ENCODE results near the gene ELF1. TPM values are rescaled to one million over a fixed set of nuclear protein-coding genes. Genes with fewer than 3 reads are reported as not detected.

ELF1 gene
- total and polyA plus RNA-seq, 2 of the 8 experiments (the other 6 are each of a cell fraction or from before 2014, with no cell fraction given): 5.6 to 18.2 TPM

DNA sequence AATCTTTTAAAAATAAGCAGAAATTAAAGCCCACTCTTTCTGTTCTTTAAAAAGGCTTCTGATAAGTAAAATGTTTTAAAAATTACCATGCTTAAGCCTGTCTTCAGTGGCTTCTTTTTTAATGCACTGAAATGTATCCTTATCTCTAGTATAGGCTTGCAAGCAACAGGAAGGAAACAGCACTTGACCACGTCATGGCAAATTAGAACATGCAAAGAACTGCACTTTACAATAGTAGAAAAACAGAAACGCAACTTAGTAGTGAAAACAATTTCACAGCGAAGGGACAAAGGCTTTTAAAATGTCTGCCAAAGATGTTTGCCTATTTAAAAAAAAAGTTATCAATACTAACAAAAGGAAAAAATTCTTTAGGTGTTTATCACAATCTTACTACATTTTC, 36.3 kb downstream of the ELF1 start:
- no peaks in the 10 kb centered on the region for H3K4me1 ChIP-seq (replicated peaks in 1 of 4; ENCODE audit: control insufficient read depth in 3 of 4, insufficient read depth in 4 of 4, low read length in 3 of 4)
- H2BK12ac ChIP-seq (ENCODE audit: low read depth, low read length): no peak overlapping the region
- no peak overlapping the region for H4K8ac ChIP-seq (ENCODE audit: extremely low read depth, insufficient read depth, low read length)
- H3K14ac ChIP-seq (ENCODE audit: insufficient read length): no peak overlapping the region
- WGBS, 2 experiments (ENCODE audit: extremely low coverage in 1 of 2, insufficient coverage in 1 of 2, insufficient read length in 1 of 2, insufficient replicate concordance in 2 of 2, low coverage in 1 of 2, low lambda C conversion rate in 2 of 2, missing lambda C conversion rate in 1 of 2): 67% methylated on average over 3 of the region's 3 CpGs; no CpG with 5 or more reads in 1 of the 2 experiments
- H4K5ac ChIP-seq (ENCODE audit: insufficient read length, low read depth, low read length): no peak overlapping the region
- ChIA-PET CTCF (ENCODE audit: partially characterized antibody) (interaction anchor here (0.6 to 1.0 kb wide), 2 partner anchors 74 to 198 kb away, joined by 3 read pairs; no protein-coding TSS in a partner anchor), POLR2A (ENCODE audit: partially characterized antibody) (no interaction called here)
- H2AFZ ChIP-seq (ENCODE audit: low read length): no peak overlapping the region
- no peak overlapping the region for H2BK15ac ChIP-seq (ENCODE audit: low read length)
- no peaks in the 10 kb centered on the region for H3K79me2 ChIP-seq (ENCODE audit: control insufficient read depth in 1 of 2, insufficient read depth in 2 of 2, low read length in 2 of 2)
- H2AK5ac ChIP-seq (ENCODE audit: low read depth, low read length): no peak overlapping the region
- FAIRE-seq (no peak), DNase-seq (ENCODE audit: low read depth in 1 of 2, low spot score in 2 of 2) (no peak)
- H3K79me1 ChIP-seq (ENCODE audit: low read depth, low read length): no peaks in the 10 kb centered on the region
- TF ChIP-seq HDAC2 (IDR thresholded peaks at IDR 0.05; ENCODE audit: borderline replicate concordance in 1 of 2, low read depth in 2 of 2, low read length in 2 of 2) (no peak), SIX5 (IDR thresholded peaks at IDR 0.05; ENCODE audit: low read depth, low read length) (no peak), ZNF274 (IDR thresholded peaks at IDR 0.05; ENCODE audit: borderline replicate concordance, extremely low read depth, low read length) (no peak), KDM4A (IDR thresholded peaks at IDR 0.05; ENCODE audit: low read depth, low read length, severe bottlenecking) (no peak), SUZ12 (IDR thresholded peaks at IDR 0.05; ENCODE audit: low read length) (no peak), POU5F1 (IDR thresholded peaks at IDR 0.05; ENCODE audit: low read depth, low read length) (no peak), CHD2 (IDR thresholded peaks at IDR 0.05; ENCODE audit: low read length) (no peak), KDM1A (IDR thresholded peaks at IDR 0.05; ENCODE audit: borderline replicate concordance, low read length) (no peak), RBBP5 (IDR thresholded peaks at IDR 0.05; ENCODE audit: borderline replicate concordance, low read depth, low read length) (no peak), NRF1 (IDR thresholded peaks at IDR 0.05; ENCODE audit: low read depth, low read length) (no peak), CBX8 (IDR thresholded peaks at IDR 0.05; ENCODE audit: borderline replicate concordance, low read depth, low read length) (no peak), TAF1 (IDR thresholded peaks at IDR 0.05; ENCODE audit: low read depth, low read length) (no peak), SP2 (IDR thresholded peaks at IDR 0.05; ENCODE audit: low read length) (no peak), CHD1 (IDR thresholded peaks at IDR 0.05; ENCODE audit: low read depth, low read length) (no peak), TBP (IDR thresholded peaks at IDR 0.05; ENCODE audit: low read depth, low read length) (no peak)
- no peaks in the 10 kb centered on the region for H4K20me1 ChIP-seq (replicated peaks in 1 of 2; ENCODE audit: control insufficient read depth in 1 of 2, insufficient read depth in 2 of 2, low read length in 2 of 2)
- no peak overlapping the region for H4K91ac ChIP-seq (replicated peaks; ENCODE audit: insufficient read length, low read length)
- no peak overlapping the region for H3K4me3 ChIP-seq (ENCODE audit: extremely low read depth in 1 of 4, insufficient read depth in 2 of 4, low read depth in 3 of 4, low read length in 4 of 4)
- no peak overlapping the region for H2BK120ac ChIP-seq (replicated peaks; ENCODE audit: low read depth, low read length)
- no peak overlapping the region for H3K4ac ChIP-seq (replicated peaks; ENCODE audit: insufficient read length, low read depth, low read length)
- H3K27me3 ChIP-seq (replicated peaks in 1 of 4; ENCODE audit: control insufficient read depth in 3 of 4, extremely low read depth in 1 of 4, insufficient read depth in 3 of 4, low read length in 3 of 4): no peaks in the 10 kb centered on the region
- H3K18ac ChIP-seq (ENCODE audit: extremely low read depth, low read length): no peak overlapping the region
- no peak overlapping the region for H3K56ac ChIP-seq (replicated peaks; ENCODE audit: insufficient read length, low read depth, low read length)
- no peak overlapping the region for H2BK20ac ChIP-seq (ENCODE audit: low read length)
- no peaks in the 10 kb centered on the region for H3K9me3 ChIP-seq (ENCODE audit: insufficient read depth in 2 of 2, low read depth in 1 of 2, low read length in 1 of 2)
- H3K23ac ChIP-seq (ENCODE audit: insufficient read length): no peak overlapping the region
- H3K9ac ChIP-seq (replicated peaks in 1 of 4; ENCODE audit: extremely low read depth in 1 of 4, low read depth in 3 of 4, low read length in 3 of 4): no peak overlapping the region
- H3K23me2 ChIP-seq (ENCODE audit: low read depth, low read length): no peaks in the 10 kb centered on the region
- H3K36me3 ChIP-seq (ENCODE audit: control insufficient read depth in 2 of 4, insufficient read depth in 4 of 4, low read length in 3 of 4): no peaks in the 10 kb centered on the region
- no peak overlapping the region for H2BK5ac ChIP-seq (ENCODE audit: low read depth, low read length)
- H3K4me2 ChIP-seq (ENCODE audit: insufficient read depth in 1 of 2, low read depth in 2 of 2, low read length in 2 of 2): no peak overlapping the region
- no peak overlapping the region for H3K27ac ChIP-seq (ENCODE audit: low read depth, low read length)
